ENCODE data around the gene SP140. TPM values are rescaled to one million over a fixed set of nuclear protein-coding genes. Genes with fewer than 3 reads are reported as not detected.

Gene SP140
- total RNA-seq, 1 experiment from 2014 or later: not detected

- H3K4me1 ChIP-seq: 0 out of 2 replicates have a peak, but pooled peaks cover 3% of the 10 kb centered on the region
- Mint-ChIP-seq H3K27me3 (ENCODE audit: insufficient read depth, unreplicated experiment) (peaks cover 6% of the 10 kb centered on the region), H3K27ac (ENCODE audit: unreplicated experiment) (no peak overlapping the region), H3K36me3 (ENCODE audit: insufficient read depth, unreplicated experiment) (no peaks in the 10 kb centered on the region), H3K4me1 (ENCODE audit: low read depth, unreplicated experiment) (no peaks in the 10 kb centered on the region), H3K9me3 (ENCODE audit: unreplicated experiment) (no peaks in the 10 kb centered on the region), H3K4me3 (ENCODE audit: unreplicated experiment) (no peak overlapping the region)
- no peak for DNase-seq
- H3K4me3 ChIP-seq (ENCODE audit: low read depth, low read length): no peak overlapping the region
- ChIA-PET POLR2A (no interaction called here), CTCF (no interaction called here)
- no peaks in the 10 kb centered on the region for H3K27me3 ChIP-seq (replicated peaks; ENCODE audit: control insufficient read depth, insufficient read depth, low read length)
- no TSS peak for BruUV-seq (replicated peaks)
- H3K36me3 ChIP-seq (ENCODE audit: control insufficient read depth, insufficient read depth, low read length): no peaks in the 10 kb centered on the region
- no peaks in the 10 kb centered on the region for H3K9me3 ChIP-seq
- no peak for TF ChIP-seq CTCF (IDR thresholded peaks at IDR 0.05; ENCODE audit: insufficient read depth in 1 of 2, low read depth in 1 of 2, low read length in 1 of 2, severe bottlenecking in 1 of 2, unreplicated experiment in 1 of 2)
- intact Hi-C loops (cut with micrococcal nuclease; ENCODE audit: unreplicated experiment): no loop called here
These were observed 9.0 kb upstream of the SP140 start for GRCh38 chr2:230216489-230216888.

- H3K27ac Mint-ChIP-seq (ENCODE audit: unreplicated experiment): no peak overlapping the region
- CTCF ChIA-PET: no interaction called here
- no peak for DNase-seq
- no peaks in the 10 kb centered on the region for H3K9me3 ChIP-seq
- H3K36me3 ChIP-seq (ENCODE audit: control insufficient read depth, insufficient read depth, low read length): no peaks in the 10 kb centered on the region
- TF ChIP-seq CTCF (IDR thresholded peaks at IDR 0.05; ENCODE audit: insufficient read depth in 1 of 2, low read depth in 1 of 2, low read length in 1 of 2, severe bottlenecking in 1 of 2, unreplicated experiment in 1 of 2): no peak
- no TSS peak for BruUV-seq (replicated peaks)
- H3K4me3 Mint-ChIP-seq (ENCODE audit: unreplicated experiment): no peak overlapping the region
- H3K9me3 Mint-ChIP-seq (ENCODE audit: unreplicated experiment): no peaks in the 10 kb centered on the region
- no peaks in the 10 kb centered on the region for H3K27me3 ChIP-seq (replicated peaks; ENCODE audit: control insufficient read depth, insufficient read depth, low read length)
- H3K4me1 Mint-ChIP-seq (ENCODE audit: low read depth, unreplicated experiment): no peaks in the 10 kb centered on the region
- no peaks in the 10 kb centered on the region for H3K36me3 Mint-ChIP-seq (ENCODE audit: insufficient read depth, unreplicated experiment)
- POLR2A ChIA-PET: no interaction called here
- 0 out of 2 replicates have a peak, but pooled peaks cover 3% of the 10 kb centered on the region for H3K4me1 ChIP-seq
- intact Hi-C loops (cut with micrococcal nuclease; ENCODE audit: unreplicated experiment): no loop called here
- H3K4me3 ChIP-seq (ENCODE audit: low read depth, low read length): no peak overlapping the region
- H3K27me3 Mint-ChIP-seq (ENCODE audit: insufficient read depth, unreplicated experiment): peaks cover 6% of the 10 kb centered on the region
These were observed 8.1 kb upstream of the SP140 start for GRCh38 chr2:230217424-230217823.

- no peak for TF ChIP-seq CTCF (IDR thresholded peaks at IDR 0.05; ENCODE audit: insufficient read depth in 1 of 2, low read depth in 1 of 2, low read length in 1 of 2, severe bottlenecking in 1 of 2, unreplicated experiment in 1 of 2)
- DNase-seq: no peak
- H3K4me1 Mint-ChIP-seq (ENCODE audit: low read depth, unreplicated experiment): no peaks in the 10 kb centered on the region
- intact Hi-C loops (cut with micrococcal nuclease; ENCODE audit: unreplicated experiment): no loop called here
- Histone ChIP-seq H3K9me3 (no peaks in the 10 kb centered on the region), H3K36me3 (ENCODE audit: control insufficient read depth, insufficient read depth, low read length) (no peaks in the 10 kb centered on the region), H3K4me1 (0 out of 2 replicates have a peak, but pooled peaks cover 3% of the 10 kb centered on the region), H3K27me3 (replicated peaks; ENCODE audit: control insufficient read depth, insufficient read depth, low read length) (no peaks in the 10 kb centered on the region), H3K4me3 (ENCODE audit: low read depth, low read length) (no peak overlapping the region)
- ChIA-PET CTCF (no interaction called here), POLR2A (no interaction called here)
- H3K27me3 Mint-ChIP-seq (ENCODE audit: insufficient read depth, unreplicated experiment): peaks cover 6% of the 10 kb centered on the region
- no peaks in the 10 kb centered on the region for H3K36me3 Mint-ChIP-seq (ENCODE audit: insufficient read depth, unreplicated experiment)
- BruUV-seq (replicated peaks): no TSS peak
- no peak overlapping the region for H3K4me3 Mint-ChIP-seq (ENCODE audit: unreplicated experiment)
- H3K27ac Mint-ChIP-seq (ENCODE audit: unreplicated experiment): no peak overlapping the region
- H3K9me3 Mint-ChIP-seq (ENCODE audit: unreplicated experiment): no peaks in the 10 kb centered on the region
These were observed 7.1 kb upstream of the SP140 start for GRCh38 chr2:230218421-230218820.
